Measurements from ENCODE around the gene BLOC1S3. TPM values are rescaled to one million over a fixed set of nuclear protein-coding genes. Genes with fewer than 3 reads are reported as not detected.

The BLOC1S3 gene, protein sequence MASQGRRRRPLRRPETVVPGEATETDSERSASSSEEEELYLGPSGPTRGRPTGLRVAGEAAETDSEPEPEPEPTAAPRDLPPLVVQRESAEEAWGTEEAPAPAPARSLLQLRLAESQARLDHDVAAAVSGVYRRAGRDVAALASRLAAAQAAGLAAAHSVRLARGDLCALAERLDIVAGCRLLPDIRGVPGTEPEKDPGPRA
- 15.0 TPM for total RNA-seq

DNA sequence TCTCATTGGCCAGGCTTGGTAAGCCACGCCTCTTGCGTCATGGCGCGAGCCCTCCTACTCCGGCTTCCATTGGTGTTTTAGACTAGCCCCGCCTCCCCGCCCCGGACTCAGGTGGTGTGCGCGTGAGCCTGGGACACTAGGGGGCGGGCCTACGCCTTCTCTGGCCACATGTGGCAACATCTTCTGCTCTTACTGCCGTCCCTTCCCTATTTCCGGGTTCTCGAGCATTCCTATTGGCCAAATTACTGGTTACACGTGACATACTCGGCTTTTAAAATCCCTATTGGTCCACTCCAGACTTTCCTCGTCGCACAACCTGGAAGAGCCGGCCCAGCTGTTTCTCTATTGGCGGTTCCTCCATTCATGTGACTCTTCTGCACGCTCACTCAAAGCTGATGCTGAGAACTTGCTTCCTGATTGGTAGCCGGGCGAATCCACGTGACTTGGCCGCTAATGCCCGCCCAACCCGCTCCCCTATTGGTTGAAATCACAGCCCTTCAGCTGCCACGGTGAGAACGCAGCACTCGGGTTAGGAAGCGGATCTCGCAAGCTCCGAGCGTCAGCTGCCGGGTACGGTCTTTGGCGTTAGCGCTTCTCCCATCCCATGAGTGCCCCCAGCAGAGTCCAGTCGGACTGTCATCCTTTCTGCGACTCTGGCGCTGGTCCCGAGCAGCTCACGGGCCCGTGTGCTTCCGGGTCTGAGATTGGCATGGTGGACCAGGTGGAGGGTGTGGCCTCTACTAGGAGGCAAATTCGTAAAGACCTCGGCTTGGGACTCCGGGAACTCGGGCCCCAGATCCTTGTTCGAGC, at the start of gene BLOC1S3:
Gene BLOC1S3 (plus strand): TSS at position 523 of the 810 bp plus-strand sequence. CDS start 513 bp downstream, outside the sequence.
- peak; percentile 100 for DNase-seq (ENCODE audit: low spot score)

DNA sequence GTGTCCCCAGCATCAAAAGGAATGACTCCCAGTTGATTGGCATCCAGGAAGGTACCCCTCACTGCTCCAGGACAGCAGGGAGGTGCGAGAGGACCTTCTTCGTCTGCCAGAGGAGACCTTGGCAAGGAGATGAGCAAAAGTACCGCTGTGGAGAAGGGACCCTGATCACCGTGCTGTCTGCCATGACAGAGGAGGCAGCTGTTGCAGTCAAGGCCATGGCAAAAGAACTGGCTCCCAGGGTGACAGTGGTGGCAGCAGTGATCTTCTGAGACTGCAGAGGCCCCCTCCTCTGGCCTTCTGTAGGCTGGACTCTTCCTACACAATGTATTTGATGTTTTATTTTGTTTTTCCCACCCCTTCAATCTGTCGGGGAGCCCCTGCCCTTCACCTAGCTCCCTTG, 49.8 kb upstream of the BLOC1S3 start:
- DNase-seq (ENCODE audit: low spot score) = no peak

DNA sequence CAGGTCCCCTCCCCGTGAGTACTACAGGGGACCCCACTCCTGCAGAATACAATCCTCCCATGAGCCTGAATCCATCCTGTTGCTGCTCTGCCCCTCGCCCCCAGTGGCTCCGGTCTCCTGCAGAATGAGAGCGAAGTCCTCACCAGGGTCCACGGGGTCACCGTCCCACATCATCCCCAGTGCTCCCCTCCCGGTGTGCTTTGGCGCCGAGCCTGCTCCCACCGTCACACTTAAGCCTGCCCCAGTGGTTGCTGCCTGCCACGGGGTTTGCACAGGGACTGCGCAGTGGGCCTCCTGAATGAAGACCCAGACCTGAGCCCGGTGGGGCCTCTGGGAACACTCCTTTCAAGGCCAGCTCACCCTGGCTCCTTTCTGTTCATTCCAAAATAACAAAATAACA, 48.3 kb upstream of the BLOC1S3 start:
- DNase-seq (ENCODE audit: low spot score) = no peak

DNA sequence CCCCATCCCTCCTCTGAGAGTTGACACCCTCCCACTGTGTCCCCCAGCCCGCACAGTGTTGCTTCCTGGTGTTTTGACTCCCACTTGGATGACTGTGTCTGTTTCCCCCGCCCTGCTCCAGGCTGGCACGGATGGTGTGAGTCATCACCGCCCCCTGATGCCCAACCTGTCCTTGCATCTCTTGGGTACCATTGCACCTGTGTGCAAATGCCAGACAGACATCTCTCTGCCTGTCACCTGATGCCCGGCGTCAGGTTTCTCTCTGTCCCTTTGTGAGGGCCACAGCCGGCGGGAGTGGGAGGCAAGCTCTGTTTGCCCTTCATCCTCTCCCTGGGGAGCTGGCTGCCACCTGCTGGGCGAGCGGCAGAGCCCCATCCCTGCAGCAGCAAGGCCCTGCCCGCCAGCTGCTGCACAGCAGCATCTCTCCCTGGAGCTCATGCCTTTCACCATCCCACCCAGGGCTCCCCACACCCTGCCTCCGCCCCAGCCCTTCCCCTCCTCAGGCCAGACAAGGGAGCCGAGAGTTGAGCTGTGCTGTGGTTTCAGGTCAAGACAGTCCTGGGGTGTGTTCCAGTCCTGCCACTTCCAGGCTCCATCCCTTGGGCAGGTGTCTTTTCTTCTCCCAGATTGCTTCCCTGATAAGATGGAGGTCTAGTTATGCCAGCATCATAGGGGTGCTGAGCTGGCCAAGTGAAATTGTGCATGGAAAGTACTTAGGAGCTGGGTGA, 47.5 kb upstream of the BLOC1S3 start:
- no peak for DNase-seq (ENCODE audit: low spot score)

DNA sequence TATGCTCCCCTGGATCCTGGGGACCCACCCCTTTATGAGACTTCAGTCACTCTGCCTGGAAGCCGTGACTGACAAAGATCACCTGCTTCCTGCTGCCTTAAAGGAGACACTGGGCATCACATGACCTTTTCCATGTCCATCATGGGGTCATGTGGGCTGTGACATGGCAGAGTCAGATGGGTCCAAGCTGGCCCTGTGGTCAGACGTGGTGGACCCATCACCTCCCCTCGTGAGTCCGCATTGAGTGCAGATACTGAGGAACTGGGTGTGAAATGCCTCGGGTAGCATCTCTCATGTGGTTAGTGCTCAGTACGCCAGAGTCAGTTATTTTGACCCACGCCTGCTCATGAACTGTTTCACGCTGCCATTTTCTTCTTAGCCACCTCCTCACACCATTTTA, 44.9 kb upstream of the BLOC1S3 start:
- DNase-seq (ENCODE audit: low spot score) = no peak

- no peak for DNase-seq (ENCODE audit: low spot score)
Observed at GRCh38 chr19:45135176-45135885, 43.3 kb upstream of the BLOC1S3 start.

DNA sequence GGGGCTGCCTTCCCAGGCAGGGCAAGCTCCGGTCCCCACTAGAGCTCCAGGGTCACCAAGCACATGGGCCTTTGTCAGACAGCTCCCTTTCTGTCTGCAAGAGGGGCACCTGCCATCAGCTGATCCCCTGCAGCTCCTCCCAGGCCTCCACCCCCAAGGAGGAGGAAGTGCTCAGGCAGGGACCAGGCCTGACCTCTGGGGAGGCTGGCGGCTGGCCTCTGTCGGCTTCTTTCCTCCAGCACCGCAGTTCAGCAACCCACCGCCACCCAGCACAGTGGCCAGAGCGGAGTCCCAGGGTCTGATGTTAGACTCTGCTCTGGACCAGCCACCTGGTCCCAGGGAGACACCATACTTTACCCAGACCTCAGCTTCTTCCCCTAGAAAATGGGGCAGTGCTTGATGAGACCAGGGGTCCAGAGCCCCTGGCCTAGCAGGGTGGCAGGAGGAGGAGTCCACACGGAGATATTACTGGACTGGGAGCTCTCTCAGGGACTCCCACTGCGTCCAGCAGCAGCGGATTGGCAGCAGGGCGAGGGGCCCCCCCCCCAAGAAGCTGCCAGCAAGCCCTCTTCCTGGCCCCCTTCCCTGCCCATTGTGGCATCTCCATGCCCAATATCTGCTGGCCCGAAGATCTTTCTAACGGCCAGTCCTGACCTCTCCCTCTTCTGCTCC, 41.9 kb upstream of the BLOC1S3 start:
- DNase-seq (ENCODE audit: low spot score) = no peak

- DNase-seq (ENCODE audit: low spot score) = no peak
Observed at GRCh38 chr19:45137179-45137761, 41.3 kb upstream of the BLOC1S3 start.

DNA sequence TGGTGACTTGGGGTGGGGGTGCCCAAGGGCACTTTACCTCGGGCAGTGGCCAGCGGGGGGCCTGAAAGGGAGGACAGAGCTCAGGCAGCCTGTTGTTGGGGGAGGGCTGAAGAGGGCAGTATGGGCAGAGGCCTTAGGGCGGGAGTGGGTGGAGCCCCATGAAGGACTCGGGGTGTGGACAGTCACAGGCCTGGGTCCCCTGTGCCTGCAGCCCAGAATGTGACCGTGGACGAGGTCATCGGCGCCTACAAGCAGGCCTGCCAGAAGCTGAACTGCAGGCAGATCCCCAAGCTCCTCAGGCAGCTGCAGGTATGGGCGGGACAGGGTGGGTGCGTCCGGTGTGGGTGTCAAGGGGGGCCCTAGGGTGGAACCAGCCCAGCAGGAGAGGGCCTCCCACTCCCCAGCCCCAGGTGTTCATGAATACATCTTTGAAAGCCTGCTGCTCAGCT, 40.3 kb upstream of the BLOC1S3 start:
- DNase-seq (ENCODE audit: low spot score) = no peak

- DNase-seq (ENCODE audit: low spot score) = no peak
Observed at GRCh38 chr19:45139286-45140143, 39.1 kb upstream of the BLOC1S3 start.

DNA sequence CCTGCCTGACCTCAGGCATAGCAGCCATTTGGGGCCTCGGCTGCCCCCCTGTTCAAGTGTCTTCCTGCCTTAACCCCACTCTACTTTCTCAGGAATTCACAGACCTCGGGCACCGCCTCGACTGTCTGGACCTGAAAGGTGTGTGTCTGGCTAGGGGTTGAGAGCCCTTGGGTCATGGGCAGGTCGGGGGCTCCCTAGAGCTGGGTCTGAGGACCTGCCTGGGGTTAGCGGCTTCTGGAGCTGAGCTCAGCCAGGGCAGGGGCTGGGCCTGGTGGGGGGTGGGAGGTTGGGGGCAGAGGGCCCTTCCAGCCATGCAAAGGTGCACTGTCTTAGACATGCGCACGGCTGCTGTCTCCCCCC, 38.5 kb upstream of the BLOC1S3 start:
- no peak for DNase-seq (ENCODE audit: low spot score)

- no peak for DNase-seq (ENCODE audit: low spot score)
Observed at GRCh38 chr19:45140533-45140932, 38.1 kb upstream of the BLOC1S3 start.

DNA sequence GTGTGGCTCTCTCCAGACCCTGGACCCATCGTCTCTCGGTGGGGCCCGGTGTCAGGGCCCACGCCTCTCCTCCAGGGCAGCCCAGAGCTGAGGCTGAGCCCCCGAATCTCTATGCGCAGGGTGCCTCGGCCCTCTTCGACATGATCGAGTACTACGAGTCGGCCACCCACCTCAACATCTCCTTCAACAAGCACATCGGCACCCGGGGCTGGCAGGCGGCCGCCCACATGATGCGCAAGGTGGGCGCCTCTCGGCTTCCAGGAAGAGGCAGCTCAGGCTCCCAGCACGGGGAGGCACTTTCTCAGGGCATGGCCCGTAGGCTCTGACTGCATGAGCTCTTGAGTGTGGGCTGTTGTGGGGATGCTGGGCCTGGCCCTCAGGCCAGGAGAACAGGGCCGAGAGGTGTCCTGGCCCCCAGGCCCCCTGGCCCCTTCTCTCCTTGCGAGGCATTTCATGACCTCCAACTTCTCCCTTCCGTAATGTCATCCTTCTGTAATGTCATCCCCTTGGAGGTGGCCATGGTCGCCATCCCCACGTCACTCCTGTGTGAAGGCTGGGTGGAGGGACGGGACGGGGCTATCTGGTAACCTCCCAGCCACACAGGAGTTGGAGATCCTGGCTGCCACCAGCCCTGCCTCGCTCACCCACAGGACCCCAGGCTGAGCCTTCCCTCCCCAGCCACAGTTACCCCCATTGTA, 37.2 kb upstream of the BLOC1S3 start:
- no peak for DNase-seq (ENCODE audit: low spot score)

- no peak for DNase-seq (ENCODE audit: low spot score)
Observed at GRCh38 chr19:45142016-45142725, 36.4 kb upstream of the BLOC1S3 start.

DNA sequence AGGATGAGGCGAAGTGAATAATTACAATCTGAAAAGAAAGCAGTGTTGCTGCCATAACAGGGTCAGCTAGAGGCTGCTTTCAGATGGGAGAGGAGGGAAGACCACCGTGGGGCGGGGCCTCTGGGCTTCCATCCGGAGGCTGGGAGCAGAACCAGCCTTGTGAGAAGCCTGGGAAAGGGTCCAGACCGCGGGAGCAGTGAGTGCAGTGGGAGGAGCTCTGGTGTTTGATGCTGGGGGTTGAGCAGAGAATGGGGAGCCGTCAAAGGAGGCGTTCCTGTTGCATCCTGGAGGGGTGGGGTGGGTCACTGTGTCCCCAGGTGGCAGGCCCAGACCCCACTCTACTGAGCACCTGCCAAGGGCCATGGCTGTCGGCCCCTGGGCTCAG, 35.9 kb upstream of the BLOC1S3 start:
- no peak for DNase-seq (ENCODE audit: low spot score)

DNA sequence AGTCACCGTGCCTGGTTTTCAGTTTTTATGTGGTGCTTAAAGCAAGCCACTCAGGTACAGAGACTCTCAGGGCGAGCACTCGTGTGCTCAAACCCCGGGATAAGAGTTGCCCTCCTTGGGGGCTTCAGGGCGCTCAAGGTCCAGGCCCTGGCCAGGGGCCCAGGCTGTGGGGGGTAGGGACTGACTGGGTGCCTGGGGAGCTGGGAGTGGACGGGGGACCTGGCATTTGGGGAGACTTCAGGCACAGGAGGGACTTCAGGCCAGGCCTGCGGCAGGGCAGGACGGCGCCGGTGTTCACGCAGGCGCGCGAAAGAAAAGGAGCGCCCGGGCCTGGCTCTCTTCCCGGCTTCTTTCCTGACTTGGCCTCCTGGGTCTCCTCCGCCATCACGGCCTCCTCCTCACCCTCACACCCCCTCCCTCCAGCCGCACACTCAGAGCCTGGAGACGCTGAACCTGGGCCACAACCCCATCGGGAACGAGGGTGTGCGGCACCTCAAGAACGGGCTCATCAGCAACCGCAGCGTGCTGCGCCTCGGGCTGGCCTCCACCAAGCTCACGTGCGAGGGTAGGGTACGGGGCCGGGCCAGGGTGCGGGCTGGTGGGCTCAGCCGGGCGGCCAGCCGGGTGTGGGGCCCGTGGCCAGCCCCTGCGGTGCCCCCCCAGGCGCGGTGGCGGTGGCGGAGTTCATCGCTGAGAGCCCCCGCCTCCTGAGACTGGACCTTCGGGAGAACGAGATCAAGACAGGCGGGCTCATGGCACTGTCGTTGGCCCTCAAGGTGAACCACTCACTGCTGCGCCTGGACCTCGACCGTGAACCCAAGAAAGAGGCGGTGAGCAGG, 33.9 kb upstream of the BLOC1S3 start:
- DNase-seq (ENCODE audit: low spot score) = no peak

DNA sequence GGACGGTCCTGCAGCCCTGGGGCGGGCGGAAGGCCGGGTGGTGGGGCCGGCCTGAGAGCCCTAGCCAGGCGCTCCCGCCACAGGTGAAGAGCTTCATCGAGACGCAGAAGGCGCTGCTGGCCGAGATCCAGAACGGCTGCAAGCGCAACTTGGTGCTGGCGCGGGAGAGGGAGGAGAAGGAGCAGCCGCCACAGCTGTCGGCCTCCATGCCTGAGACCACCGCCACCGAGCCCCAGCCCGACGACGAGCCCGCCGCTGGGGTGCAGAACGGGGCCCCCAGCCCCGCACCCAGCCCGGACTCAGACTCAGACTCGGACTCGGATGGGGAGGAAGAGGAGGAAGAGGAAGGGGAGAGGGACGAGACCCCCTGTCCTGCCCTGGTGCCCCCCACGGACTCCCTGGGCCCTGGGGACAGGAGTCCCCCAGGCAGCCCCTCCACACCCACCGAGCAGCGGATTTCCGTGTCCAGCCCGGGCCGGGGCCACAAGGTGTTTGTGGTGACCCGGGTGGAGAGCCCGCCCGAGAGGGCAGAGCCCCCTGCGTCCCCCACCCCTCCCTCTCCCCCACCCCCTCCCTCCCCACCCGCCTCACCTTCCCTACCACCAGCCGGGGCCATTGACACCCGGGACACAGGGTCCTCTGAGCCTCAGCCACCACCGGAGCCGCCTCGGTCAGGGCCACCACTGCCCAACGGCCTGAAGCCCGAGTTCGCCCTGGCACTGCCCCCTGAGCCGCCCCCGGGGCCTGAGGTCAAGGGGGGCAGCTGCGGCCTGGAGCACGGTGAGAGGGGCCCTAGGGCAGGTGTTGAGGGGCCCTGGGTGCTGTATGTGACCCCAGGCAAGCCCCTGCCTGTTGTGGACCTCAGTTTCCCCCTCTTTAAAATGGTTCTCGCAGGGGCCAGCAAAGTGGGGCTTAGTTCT, 33.1 kb upstream of the BLOC1S3 start:
- DNase-seq (ENCODE audit: low spot score) = no peak

Data from ureter (tissue), 1 donor.